PC-9 (cell line): ENCODE measurements around the gene TENM4.

Source experiments
- CTCF ChIP-seq: fragments of 200-600 bp; sonication (generic); conservative IDR thresholded peaks from 2 replicates; pipeline ENCODE4 v1.6.1; 2017; ENCODE audit warnings: mixed run types, antibody characterized with exemption, mild to moderate bottlenecking, moderate library complexity
- EZH2 ChIP-seq: fragments of 200-600 bp; sonication (generic); IDR thresholded peaks from 2 replicates; pipeline ENCODE4 v1.8.0; 2017; ENCODE audit warnings: antibody characterized with exemption, low read depth

DNA sequence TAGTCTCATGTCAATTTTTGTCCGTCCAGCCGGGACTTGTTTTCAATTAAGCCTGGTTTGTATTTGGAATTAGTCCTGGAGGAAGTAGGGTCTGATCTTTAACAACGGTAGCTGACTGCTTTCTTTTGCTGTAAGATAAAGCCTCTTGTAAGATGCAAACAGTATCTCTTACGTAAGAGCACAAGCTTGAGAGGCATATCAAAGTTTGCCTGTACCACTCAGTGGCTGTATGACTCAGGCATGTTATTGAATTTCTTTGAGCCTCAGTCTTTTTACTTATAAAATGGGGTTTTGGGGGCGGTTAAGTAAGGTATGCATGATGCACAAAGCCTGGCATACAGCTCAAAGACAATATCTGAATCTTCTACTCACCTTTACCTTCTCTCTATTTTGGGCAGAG is 667.8 kb downstream of the TENM4 start:
- TF ChIP-seq CTCF: no peak
- TF ChIP-seq EZH2: no peak
